Tibial artery (tissue), 4 donors: Measurements from ENCODE around the gene SHROOM4.

Experiments used
- DNase-seq, 2 donors: peaks; one replicate each; pipeline ENCODE4 v3.0.0-alpha.2; 2019
- H3K27ac ChIP-seq, 2 donors: fragments of 200-600 bp; sonication (generic) in 1 of 2; 1 replicate in 1 of 2; 2 replicates in 1 of 2; pipeline ENCODE4 v1.5.1; 2018 to 2019; ENCODE audit warnings: mild to moderate bottlenecking in 1 of 2
- H3K27me3 ChIP-seq, 2 donors: fragments of 200-600 bp; sonication (generic) in 1 of 2; one replicate each; pipeline versions ENCODE4 v1.5.1 to v1.6.0; 2016 to 2019
- H3K36me3 ChIP-seq, 3 donors: fragments of 200-600 bp; sonication (generic) in 2 of 3; one replicate each; pipeline ENCODE4 v1.5.1; 2016 to 2019; ENCODE audit warnings: mild to moderate bottlenecking in 2 of 3
- H3K4me1 ChIP-seq, 4 donors: fragments of 200-600 bp; sonication (generic) in 2 of 4; 1 replicate in 3 of 4; 2 replicates in 1 of 4; pipeline ENCODE4 v1.5.1; 2016 to 2019
- H3K4me3 ChIP-seq, 2 donors: fragments of 200-600 bp; sonication (generic) in 1 of 2; 1 replicate in 1 of 2; 2 replicates in 1 of 2; pipeline ENCODE4 v1.5.1; 2018 to 2019; ENCODE audit warnings: mild to moderate bottlenecking in 2 of 2
- H3K9me3 ChIP-seq, 3 donors: fragments of 200-600 bp; sonication (generic) in 1 of 3; one replicate each; pipeline ENCODE4 v1.5.1; 2016 to 2019
- intact Hi-C: fragments of 100-400 bp; cut with DNase I; formaldehyde crosslinking; loops from one replicate; pipeline ENCODE4 v1.15.0; 2023; ENCODE audit warnings: low total_unique reads
- TF ChIP-seq, protein P1 (sequence below), 2 experiments: fragments of 200-600 bp in 1 of 2; fragments of 450-650 bp in 1 of 2; IDR thresholded peaks; one replicate each; pipeline ENCODE4 v1.5.1; 2017 to 2019; ENCODE audit warnings: antibody characterized with exemption in 2 of 2, mild to moderate bottlenecking in 1 of 2, moderate library complexity in 1 of 2

SHROOM4 gene

DNA sequence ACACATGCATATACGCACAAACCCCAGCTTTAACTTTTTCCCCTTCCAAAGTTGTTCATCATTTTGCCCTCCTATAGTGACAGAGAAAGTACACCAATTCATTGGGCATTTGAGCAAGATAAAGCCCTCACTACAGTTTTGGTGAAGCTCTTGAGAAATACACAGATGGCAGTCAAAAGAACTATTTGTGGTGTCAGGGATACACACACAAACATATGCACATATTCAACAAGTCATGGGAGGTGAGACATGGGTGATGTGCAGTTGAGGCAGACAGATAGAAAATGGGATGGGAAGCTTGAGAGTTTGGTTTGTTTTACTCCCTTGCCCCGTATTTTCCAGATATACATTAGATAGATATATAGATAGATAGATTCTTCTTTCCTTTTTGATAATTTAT is 11.8 kb upstream of the SHROOM4 start:
- no peak overlapping the region for H3K27ac ChIP-seq
- TF ChIP-seq, protein P1, sequence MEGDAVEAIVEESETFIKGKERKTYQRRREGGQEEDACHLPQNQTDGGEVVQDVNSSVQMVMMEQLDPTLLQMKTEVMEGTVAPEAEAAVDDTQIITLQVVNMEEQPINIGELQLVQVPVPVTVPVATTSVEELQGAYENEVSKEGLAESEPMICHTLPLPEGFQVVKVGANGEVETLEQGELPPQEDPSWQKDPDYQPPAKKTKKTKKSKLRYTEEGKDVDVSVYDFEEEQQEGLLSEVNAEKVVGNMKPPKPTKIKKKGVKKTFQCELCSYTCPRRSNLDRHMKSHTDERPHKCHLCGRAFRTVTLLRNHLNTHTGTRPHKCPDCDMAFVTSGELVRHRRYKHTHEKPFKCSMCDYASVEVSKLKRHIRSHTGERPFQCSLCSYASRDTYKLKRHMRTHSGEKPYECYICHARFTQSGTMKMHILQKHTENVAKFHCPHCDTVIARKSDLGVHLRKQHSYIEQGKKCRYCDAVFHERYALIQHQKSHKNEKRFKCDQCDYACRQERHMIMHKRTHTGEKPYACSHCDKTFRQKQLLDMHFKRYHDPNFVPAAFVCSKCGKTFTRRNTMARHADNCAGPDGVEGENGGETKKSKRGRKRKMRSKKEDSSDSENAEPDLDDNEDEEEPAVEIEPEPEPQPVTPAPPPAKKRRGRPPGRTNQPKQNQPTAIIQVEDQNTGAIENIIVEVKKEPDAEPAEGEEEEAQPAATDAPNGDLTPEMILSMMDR (IDR thresholded peaks at IDR 0.05): no peak
- no peaks in the 10 kb centered on the region for H3K27me3 ChIP-seq
- no peaks in the 10 kb centered on the region for H3K4me1 ChIP-seq
- no peaks in the 10 kb centered on the region for H3K9me3 ChIP-seq
- no peak overlapping the region for H3K4me3 ChIP-seq
- H3K36me3 ChIP-seq: no peaks in the 10 kb centered on the region
- intact Hi-C loops: no loop called here
- no peak for DNase-seq

DNA sequence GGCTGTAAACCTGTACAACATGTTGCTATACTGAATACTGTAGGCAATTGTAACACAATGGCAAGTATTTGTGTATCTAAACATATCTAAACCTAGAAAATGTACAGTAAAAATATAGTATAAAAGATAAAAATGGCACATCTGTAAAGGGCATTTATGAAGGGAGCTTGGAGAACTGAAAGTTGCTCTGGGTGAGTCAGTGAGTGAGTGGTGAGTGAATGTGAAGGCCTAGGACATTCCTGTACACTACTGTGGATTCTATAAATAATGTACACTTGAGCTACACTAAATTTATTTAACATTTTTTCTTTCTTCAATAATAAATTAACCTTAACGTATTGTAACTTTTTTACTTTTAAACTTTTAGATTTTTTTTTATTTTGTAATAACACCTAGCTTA is 5.0 kb upstream of the SHROOM4 start:
- intact Hi-C loops: no loop called here
- Histone ChIP-seq H3K9me3 (no peaks in the 10 kb centered on the region), H3K36me3 (no peaks in the 10 kb centered on the region), H3K4me3 (no peak overlapping the region), H3K27ac (no peak overlapping the region), H3K27me3 (no peaks in the 10 kb centered on the region), H3K4me1 (no peaks in the 10 kb centered on the region)
- no peak for DNase-seq
- TF ChIP-seq, protein P1 (IDR thresholded peaks at IDR 0.05): no peak

DNA sequence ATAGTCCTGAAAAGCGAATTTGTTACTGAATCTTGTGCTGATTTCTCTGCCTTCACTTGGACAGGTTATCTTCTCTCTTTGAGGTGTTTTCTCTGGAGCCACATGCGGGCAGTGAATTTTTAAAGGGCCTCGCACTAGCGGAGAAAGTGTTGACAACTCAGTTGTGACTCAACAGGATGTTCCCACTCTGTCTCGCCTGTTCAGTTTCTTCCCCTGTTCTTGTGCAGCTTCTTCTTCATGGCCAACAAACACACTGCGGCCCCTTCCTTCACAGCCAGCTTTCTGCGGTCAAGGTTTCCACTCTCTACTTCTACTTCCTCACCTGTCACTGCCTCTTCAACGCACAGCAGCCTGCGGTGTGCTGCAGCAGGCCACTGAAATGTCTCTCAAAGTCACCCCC is 1.1 kb upstream of the SHROOM4 start:
- Histone ChIP-seq H3K27ac (no peak overlapping the region), H3K36me3 (no peaks in the 10 kb centered on the region), H3K4me3 (no peak overlapping the region), H3K9me3 (peaks cover 0 to 7% (median 0%) of the 10 kb centered on the region in 3 donors), H3K4me1 (no peaks in the 10 kb centered on the region), H3K27me3 (no peaks in the 10 kb centered on the region)
- intact Hi-C loops: no loop called here
- TF ChIP-seq, protein P1 (IDR thresholded peaks at IDR 0.05): no peak
- DNase-seq: no peak

DNA sequence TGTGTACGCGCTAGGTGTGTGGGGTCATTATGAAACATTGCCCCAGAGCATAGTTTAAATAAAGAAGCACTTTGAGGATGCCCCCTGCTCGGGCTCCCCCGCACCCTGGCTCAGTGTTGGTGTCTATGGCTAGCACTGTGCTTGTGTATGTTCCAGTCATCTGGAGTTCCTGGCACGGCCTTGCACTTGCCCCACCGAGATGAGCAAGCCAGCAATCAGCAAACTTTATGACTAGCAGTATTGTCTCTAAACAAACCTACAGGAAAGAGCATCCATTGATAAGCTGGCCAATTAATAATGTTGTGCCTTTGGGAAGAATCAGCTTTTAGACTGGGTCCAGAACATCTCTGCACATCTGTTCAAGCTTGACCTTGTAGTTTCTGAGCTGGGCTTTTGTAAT is 707 bp upstream of the SHROOM4 start:
- DNase-seq: peak in 1 of 2 donors; percentile 17
- Histone ChIP-seq H3K4me3 (peak overlapping the region; percentile 58 to 63), H3K4me1 (no peaks in the 10 kb centered on the region), H3K27me3 (no peaks in the 10 kb centered on the region), H3K9me3 (peaks cover 0 to 7% (median 0%) of the 10 kb centered on the region in 3 donors), H3K27ac (peak overlapping the region; percentile 63 to 71), H3K36me3 (no peaks in the 10 kb centered on the region)
- TF ChIP-seq, protein P1 (IDR thresholded peaks at IDR 0.05): no peak
- intact Hi-C loops: no loop called here

DNA sequence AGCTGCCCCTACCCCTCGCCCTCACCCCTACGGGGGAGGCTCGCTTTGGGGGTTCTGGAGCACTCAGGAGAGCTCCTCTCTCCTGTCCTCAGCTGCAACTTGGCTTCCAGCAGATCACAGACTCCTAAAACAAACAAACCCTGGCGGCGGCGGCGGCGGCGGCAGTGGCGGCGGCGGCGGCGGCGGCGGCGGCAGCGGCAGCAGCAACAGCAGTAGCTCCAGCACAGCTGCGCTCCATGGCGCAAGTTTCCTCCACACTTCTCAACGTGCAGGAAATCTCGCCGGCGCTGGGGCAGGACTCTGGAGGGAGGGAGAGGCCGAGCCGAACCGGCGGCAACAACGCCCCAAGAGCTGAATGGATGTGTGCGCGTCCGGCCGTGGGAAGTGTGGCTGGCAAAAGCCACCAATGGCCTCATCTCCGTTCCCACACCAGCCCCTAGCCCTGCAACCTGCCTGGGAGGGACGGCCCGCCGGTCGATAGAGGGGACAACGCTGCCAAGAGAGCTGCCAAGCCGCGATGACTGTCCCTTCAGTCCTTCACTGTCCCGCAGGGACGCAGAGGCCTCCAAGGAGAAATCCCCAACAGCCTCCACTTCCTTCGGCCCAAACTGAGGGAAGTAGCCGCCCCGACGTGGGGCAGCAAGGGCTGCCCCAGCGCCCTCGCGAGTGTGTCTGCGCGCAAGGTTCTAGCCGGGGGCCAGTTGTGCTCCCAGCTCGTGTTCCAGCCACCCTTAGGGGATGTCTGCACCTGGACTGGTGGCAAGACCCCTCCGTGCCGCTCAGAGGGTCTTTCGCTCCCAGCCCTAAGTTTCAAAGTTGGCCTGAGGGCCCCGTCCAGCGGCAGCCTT is 775 bp downstream of the SHROOM4 start:
- Histone ChIP-seq H3K27ac (peak overlapping the region; percentile 63 to 71), H3K4me1 (no peaks in the 10 kb centered on the region), H3K4me3 (peak overlapping the region; percentile 58 to 63), H3K27me3 (no peaks in the 10 kb centered on the region), H3K36me3 (no peaks in the 10 kb centered on the region), H3K9me3 (peaks cover 0 to 7% (median 0%) of the 10 kb centered on the region in 3 donors)
- TF ChIP-seq, protein P1 (IDR thresholded peaks at IDR 0.05): no peak
- DNase-seq: peak; percentile 22 to 63
- intact Hi-C loops: no loop called here
